Stimulated activated CD4-positive, alpha-beta T cell treated with anti-CD3 and anti-CD28 coated beads, Interleukin-2, amount 100 ng/mL, for 4 hours (primary cell): ENCODE measurements around the gene FOCAD.

Source experiments
- DNase-seq: peaks from one replicate; pipeline ENCODE4 v3.0.0-alpha.2; 2020; ENCODE audit warnings: low read depth

FOCAD gene

DNA sequence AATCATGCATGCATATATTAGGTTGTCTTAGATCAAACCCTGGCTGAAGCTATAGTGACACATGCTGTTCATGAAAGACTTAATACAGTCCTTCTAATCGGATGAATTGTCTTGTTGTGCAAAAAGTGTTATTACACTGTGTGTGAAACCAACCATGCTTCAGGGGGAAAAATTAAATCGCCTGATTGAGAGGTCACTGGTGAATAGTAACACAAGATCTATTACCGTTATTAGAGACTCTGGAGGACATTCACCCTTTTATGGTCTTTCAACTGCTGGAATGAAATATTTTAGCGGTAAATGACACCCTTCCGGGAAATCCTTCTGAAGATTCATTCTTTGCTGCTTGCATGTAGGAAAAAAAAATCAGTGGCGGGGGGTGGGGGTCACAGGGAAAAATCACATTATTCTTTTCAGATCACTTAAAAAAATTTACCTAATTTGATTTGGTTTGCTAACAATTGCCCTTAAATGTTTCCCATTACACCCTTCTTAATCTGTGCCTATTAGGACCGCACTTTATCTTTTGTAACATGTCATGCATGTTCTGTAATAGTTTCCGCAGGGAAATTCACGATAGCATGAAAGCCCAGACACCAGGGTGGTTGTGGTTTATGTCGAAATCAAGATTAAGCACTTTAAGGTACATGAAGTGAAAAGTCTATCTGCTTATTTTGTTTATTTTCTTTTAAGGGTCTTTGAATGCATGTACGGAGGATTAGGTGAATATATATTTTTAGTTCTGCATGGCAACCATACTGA is 120.6 kb downstream of the FOCAD start:
- no peak for DNase-seq

DNA sequence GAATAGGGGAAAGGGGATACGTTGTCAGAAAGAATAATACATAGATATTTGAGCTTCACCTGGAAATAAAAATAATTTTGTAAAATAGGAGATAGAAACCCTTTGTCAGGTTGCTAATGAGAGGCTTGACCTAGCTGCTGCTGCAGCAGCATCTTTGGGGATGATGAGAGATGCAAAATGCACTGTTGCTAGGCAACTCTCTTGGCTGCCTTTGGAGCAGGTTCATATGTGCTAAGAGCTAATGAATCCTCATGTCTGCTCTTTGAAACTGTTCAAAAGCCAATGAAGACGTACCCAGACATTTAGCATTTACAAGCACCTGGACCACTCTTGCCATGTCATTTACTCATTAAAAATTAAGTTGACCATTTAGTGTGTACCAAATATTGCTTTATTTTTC is 121.7 kb downstream of the FOCAD start:
- DNase-seq, result no peak

DNA sequence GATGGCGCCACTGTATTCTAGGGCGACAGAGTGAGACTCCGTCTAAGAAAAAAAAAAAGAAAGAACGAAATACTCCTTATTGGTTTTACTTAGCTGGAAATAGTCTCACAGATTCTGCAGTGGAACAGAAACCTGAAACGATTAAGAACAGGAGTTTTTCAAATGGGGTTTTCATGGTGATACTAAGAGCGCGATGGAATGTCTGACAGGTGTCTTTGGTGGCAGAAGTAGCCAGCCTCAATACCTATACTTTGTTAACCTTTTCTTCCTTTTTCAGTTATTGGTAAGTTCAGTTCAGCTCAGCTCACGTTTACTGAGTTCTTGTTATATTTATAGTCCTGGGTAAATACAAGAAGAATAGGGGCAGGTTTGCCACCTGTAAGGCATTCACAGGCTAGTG is 123.9 kb downstream of the FOCAD start:
- DNase-seq, result no peak

DNA sequence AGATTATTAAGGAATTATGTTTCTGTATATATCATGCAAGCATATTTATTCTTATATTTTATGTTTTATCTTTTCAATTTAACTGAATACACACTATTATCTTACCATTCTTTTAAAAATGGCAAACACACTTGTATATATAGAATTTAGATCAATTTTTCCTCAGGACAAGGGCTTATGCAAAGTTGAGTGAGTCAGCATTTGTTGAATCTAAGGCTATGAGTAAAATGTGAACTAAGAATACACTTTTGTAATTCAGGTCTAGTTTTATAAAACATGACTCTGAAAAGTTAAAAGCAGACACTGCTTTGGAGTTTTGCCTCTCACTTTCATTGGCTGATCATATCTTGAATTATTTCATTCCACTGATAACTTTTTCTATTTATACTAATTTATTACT is 127.8 kb downstream of the FOCAD start:
- DNase-seq, result no peak

DNA sequence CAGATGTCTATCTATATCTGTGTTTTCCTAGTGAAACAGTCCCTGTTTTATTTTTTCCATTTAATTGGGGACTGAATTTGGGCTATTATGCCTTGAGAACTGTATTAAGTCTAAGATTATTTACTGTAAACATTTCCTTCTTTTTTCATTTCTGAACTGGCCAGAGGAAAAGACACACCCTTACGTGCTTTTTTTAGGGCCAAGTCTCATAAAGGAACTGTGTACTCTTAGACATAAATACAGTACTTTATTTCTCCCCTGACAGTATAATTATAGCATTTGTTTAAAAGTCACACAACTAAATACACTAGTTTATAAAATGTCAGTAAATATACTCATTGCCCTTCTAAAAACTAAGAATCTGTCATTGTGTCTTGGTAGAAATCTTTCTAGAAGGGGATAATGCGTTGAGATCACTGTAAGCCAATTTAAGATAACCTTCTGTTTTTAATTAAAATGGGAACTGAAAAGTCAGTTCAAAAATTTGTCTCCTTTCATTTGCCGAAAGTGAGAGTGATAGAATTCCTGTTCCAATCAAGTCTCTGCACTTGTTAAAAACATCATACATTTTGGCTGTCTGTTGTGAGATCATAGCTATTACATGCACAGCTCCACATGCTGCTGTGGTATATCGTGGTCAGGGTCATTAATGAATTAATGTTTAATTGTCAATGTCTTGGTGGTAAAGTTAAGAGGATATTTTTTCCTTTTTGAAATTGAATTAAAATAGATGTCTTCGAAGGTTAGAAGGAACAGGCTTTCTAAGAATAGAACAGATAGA is 132.1 kb downstream of the FOCAD start:
- no peak for DNase-seq

DNA sequence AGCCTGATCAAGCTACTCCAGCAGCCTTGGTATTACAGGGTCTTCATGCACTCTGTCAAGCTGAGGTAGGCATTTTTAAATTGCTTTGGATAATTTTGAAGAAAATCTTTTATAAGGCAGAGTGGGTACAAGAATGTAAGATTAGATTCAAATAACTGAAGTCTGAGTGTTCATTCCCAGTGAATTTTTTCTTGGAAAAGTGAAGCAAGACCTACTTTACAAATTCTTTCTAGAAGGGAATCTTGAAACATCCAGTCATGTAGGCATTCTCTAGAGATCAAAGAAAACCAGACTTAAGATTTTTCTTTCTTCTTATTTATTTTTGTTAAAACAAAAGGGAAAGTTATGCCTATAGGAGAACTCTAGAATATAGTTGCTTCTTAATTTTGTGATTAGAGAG is 139.0 kb downstream of the FOCAD start:
- DNase-seq, result no peak

DNA sequence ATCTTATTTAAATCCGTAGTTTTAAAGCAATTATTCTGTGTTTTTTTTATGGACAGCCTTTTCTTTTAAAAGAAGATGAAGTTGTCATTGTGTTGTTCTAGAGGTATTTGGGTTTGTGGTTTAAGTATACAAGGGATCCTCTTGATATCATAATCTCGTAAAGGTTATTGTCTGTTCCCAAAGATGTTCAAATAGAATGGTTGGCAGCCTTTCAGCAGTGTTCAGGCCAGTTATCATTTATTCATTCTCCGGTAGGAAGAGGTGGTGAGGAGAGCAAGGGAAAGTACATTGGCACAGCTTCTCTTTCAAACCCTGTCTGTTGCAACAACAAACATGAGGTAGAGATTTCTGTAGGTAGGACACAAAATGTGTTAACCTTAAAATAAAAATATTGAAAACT is 147.0 kb downstream of the FOCAD start:
- DNase-seq, result no peak

DNA sequence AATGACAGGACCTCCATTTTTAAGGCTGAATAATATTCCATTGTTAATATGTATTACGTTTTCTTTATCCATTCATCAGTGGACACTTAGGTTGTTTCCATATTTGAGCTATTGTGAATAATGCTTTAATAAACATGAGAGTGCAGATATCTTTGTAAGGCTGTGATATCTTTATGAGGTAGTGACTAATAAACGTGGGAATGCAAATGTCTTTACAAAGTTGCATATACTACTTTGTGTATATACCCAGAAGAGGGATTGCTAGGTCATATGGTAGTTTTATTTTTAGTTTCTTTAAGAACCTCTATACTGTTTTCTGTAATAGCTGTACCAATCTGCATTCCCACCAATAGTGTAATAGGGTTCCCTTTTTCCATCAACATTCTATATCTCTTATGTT is 148.7 kb downstream of the FOCAD start:
- DNase-seq, result no peak

DNA sequence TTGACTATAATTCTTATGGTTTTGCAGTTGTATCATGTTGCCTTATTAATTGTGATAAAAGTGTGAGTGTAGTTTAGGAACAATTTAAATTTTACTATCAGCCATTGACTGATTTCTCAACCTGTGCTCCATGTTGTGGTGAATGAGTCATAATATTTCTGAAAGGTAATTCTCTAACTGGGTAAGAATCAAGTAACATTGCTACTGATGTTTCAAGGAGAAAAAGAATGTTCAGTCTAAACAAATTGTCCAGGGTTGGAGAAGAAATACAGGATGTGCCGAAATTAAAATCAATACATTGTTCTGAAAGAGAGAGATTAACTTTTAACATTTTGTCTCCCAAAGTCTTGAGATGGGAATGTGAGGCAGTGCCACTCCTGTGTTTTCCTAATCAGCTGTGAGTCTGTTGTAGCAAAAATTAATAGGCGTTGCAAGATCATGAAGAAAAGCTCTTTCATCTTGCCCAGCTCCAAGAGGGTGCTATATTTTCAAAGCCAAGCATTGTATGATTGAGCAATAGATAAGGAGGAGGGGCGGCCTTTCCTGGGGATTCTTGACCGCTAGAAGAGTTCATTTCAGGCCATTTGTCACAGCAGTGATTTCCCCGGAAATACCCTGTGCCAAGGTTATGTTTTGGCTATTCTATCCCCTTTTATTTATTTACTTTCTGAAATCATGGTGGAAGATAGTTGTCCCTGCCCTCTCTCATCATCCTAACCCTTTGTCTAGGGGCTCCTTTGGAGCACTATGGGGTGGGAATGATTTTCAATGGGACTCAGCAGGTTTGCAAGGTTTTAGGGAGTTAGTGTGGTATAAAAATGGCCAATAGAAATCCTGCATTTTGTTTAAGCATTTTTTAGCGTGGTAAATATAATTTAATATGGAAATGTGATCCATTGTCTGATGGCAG is 151.6 kb downstream of the FOCAD start:
- DNase-seq, result no peak

DNA sequence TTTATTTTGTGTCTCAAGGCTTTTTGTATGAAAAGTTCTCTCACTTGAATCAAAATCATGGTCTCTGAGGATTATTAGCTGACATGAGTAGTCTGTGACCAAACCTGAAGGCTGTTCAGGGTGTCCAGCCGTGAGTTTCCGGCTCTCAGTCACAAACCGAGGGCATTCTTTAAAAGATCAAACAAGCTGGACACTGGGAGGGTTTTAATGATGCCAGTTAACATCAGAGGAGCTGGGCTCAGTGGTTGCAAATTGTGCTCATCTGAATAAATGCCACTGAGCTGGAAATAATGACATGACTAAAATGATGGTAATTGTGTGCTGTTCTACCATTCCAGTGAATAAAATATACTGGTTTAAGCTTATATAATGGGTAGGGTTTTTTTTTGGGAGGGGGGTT is 153.1 kb downstream of the FOCAD start:
- DNase-seq, result no peak

DNA sequence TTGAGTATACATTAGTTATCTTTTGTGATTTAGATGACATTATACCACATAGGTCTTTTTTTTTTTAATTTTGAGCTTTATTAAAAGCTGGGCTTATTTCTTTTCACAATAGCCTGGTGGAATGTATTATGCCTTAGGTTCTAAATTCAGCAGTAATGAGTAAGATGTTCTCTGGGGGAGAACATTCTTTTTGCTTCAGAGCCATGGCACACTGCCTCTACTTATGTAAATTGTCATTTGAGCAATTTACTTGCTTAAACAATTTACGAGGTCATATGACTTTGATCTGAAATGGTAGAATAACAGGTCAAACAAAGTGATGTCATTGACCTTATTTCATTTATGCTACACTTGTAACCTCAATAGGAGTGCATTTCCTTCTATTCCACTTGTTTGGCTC is 154.2 kb downstream of the FOCAD start:
- DNase-seq, result no peak

DNA sequence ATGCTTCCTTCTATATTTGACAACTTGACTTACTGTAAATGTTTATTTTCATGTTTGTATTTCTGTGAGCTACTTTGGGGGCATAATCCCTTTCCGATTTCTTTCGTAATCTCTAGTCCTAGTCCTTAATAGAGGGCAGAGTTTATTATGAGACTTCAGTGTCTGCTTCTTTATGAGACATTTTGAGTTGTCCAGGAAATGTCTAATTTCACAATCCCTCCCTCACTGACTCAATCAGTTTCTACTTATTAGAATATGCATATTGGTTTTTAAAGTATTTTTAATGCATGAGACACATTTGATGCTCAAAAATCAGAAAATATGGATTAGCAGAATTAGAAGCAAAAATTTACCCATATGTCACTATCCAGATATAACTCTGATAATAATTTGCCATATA is 160.9 kb downstream of the FOCAD start:
- no peak for DNase-seq

DNA sequence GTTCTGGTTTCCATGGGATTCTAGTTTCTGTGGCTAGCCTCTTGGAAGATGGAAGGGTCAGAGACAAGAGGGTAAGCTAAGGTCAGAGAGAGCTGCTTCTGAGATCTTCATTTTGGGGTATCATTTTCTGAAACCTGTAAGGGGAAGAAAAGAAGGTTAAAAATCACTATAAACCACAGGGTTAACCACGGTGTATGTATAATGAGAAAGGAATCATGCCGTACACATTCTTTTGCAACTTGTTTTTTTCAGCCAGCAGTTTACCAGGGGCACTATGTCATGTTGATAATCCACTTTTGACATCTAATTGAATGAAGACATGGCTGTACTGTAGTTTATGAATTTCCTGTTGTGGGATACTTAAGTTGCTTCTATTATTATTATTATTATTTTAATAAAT is 164.4 kb downstream of the FOCAD start:
- no peak for DNase-seq

DNA sequence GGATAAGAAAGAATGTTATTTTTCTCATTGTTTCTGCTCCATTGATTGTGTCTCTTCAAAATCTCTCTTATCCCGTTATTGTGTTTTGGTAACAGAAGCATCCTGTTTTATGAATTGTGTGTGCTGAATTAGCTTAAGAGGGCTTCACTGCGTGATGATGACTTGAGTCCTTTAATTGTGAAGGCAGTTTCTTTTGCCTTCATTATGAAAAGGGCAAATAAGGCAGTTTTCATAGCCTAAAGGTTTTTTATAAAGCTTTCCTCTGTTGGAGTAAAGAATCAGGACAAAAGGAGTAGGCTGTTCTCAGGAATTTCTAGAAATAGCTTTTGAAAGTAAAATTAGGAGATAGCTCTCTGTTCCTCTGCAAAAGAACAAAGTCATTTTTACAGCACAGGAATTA is 169.8 kb downstream of the FOCAD start:
- no peak for DNase-seq

DNA sequence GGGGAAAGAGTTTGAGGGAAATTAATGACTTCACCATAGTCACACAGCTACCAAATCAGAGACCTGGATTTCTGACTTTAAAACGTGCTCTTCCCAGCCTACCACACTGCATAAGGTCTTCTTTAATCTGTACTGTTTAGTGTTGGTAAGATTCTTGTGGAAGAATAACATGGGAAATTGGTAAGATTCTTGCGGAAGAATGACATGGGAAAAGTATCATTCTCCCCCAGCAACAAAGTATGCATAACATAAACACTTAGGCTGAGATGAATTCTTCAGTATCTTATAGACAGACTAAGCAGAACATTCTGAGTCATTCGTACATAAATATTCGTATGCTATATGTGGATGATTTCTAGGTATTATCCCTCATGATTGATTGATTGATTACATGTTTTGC is 170.4 kb downstream of the FOCAD start:
- no peak for DNase-seq

DNA sequence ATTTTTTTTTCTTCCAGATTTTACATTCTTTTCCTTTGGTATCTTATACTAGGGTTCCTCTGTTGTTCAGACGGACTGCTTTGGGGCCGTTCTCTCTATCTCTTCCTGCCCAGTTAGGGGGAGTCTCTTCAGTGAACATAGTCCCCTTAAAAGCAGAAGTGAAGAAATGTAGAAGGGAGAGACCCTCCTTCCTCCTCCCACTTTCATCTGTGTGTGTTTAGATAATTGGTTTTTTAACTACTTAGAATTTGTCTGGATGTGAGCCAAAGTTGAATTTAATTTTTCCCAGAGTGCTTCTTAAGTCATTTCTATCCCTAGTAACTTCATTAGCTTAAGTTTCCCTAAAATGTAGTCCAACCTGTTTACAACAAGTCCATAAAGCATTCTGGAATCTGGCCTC is 179.9 kb downstream of the FOCAD start:
- DNase-seq, result no peak

DNA sequence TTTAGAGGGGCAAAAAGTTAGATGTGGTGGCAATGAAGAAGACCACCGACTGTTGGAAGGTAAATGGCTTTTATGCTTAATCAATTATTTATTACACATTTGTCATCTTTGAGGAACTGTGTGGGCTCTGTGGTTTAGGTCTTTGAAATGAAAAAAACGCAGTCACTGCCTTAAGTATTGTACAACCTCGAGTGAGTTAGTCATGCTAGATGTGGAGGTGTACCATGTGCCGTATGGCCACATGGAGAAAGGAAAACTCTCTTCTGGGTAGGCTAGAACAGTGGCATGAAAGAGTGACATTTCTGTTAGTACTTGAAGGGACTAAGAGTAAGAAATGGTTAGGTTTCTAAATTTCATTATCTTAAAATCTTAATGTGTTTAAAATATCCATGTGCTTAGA is 181.3 kb downstream of the FOCAD start:
- DNase-seq, result no peak

DNA sequence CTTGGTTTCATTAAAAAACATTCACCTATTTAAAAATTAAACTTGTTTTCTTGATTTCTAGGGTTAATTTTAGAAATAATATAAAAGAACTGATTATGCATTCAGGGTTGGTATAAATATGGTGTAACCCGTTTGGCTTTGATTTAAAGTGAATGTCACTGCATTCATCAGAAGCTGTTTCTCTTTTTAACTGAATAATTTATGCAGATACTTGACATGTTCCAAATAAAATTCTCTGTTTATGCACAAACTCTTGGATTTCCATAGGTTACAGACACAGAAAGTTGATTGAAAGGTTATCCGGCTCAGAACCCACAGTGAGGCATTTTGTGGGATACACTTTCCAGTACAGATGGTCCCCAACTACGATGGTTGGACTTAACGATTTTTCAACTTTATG is 186.1 kb downstream of the FOCAD start:
- DNase-seq, result no peak

DNA sequence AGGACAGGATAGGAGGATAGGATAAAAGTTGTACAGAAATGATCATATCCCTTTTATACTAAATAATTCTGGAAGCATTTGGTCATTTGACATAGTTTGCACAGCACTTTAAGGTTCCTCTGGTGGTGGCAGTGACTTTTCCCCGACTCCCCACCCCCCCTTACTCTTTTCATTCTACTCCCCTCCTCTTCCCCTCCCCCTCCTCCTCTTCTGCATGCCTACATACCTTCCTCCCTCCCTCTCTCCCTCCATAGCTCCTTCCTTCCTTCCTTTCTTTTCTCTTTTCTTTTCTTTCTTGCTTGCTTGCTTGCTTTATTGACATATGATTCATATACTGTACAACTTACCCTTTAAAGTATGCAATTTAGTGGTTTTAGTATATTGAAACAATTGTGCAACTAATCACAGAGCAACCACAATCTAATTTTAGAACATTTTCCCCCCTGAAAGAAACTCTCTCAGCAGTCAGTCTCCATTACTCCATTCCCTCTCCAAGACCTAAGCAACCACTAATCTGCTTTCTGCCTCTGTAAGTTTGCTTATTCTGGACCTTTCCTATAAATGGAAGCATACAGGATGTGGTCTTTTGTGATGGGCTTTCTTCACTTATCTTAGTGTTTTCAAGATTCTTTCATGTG is 188.4 kb downstream of the FOCAD start:
- DNase-seq, result no peak

DNA sequence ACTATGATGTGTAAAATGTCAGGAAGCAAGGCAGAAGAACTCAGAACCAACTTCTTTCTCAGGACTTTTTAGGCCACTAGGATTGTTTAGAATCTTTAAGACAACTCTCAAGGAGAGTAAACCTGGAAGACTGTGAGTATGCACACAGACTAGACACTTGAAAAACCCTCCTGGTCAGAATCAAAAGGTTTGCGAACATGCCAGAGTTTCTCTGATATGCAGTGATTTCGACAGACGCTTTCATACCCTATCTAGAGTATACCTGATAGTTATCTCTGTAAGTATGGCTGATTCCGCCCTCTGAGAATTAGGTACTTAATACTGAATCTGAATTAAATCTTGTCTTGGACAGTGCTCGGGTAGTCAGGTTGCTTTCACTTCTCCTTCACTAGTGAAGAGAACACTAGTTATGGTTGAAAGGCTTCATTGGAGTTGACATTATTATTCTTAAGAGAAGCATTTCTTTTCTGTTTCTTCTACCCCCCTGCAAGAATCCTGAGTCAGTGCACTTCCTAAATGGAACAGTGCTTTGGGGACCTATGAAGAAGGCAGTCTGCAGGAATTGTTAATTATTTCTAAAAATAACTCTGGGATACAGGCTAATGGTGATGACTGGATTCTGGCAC is 189.3 kb downstream of the FOCAD start:
- no peak for DNase-seq

DNA sequence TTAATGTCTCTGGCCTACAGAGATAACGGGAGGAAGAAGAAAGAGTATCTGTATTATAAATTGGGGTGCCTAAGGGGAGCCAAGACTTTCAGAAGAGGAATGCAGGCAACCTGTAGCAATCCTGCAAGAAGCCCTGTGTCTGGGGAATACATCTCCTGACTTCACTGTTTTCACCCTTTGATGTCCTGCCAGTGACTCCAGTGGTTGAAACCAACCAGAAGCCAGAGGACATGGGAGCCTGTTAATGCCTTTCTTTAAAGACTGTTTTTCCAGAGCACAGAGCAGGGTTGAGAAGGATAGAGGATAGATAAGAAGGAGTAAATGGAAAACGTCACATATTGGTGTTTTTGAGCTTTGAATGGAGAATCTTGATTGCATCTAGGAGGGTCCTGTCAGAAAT is 196.2 kb downstream of the FOCAD start:
- DNase-seq, result no peak

DNA sequence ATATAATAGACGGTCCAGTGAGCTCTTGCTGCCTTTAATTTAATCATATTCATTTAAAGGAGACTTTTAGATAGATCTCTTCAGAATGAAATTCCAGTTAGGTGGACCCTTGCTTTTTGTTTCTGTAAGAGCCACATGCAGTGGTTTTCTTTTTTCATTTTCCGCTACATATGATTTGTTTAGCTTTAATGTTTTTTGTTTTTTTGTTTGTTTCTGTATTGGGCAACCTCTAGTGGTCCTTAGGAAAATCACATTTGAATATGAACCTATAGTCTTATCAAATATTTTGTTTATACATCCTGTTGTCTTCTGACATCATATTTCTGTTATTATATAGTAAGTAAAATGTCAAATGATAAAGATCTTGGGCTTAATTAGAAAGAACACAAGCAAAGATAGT is 196.6 kb downstream of the FOCAD start:
- no peak for DNase-seq
